Stomach (tissue), 4 donors: ENCODE measurements around the gene MRPL41.

Experiments
- POLR2AphosphoS5 ChIP-seq, 3 donors: sonication (generic); formaldehyde crosslinking; IDR thresholded peaks; one replicate each; pipeline ENCODE4 v1.6.1; 2016; ENCODE audit warnings: antibody characterized with exemption in 3 of 3
- TF ChIP-seq, protein P1 (sequence below), 7 experiments: fragments of 450-650 bp in 4 of 7; fragments of 200-600 bp in 3 of 7; sonication (generic) in 3 of 7; IDR thresholded peaks; one replicate each; pipeline ENCODE4 v1.5.1; 2016 to 2019; ENCODE audit warnings: antibody characterized with exemption in 7 of 7, control low read depth in 2 of 7, mild to moderate bottlenecking in 1 of 7

DNA sequence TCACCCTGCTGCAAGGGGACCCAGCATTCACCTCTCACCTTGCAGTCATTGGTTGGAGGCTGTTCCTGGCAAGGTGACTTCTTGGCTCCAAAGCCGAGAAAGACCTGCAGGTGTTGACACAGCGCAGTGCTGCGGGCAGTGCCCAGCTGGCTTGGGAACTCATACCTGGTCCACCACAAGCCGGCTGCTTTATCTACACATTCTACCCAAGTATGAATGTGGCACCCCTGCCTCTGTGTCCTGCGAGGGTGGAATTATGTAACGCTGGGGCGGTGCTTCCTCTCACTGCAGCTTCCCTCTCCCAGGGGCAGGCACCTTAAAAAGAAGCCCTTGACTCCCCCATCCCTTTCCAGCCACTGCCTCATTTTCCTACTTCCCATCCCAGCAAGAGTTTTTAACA, 41.1 kb downstream of the MRPL41 start:
- TF ChIP-seq, protein P1, sequence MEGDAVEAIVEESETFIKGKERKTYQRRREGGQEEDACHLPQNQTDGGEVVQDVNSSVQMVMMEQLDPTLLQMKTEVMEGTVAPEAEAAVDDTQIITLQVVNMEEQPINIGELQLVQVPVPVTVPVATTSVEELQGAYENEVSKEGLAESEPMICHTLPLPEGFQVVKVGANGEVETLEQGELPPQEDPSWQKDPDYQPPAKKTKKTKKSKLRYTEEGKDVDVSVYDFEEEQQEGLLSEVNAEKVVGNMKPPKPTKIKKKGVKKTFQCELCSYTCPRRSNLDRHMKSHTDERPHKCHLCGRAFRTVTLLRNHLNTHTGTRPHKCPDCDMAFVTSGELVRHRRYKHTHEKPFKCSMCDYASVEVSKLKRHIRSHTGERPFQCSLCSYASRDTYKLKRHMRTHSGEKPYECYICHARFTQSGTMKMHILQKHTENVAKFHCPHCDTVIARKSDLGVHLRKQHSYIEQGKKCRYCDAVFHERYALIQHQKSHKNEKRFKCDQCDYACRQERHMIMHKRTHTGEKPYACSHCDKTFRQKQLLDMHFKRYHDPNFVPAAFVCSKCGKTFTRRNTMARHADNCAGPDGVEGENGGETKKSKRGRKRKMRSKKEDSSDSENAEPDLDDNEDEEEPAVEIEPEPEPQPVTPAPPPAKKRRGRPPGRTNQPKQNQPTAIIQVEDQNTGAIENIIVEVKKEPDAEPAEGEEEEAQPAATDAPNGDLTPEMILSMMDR (IDR thresholded peaks at IDR 0.05): no peak
- peak in 2 of 3 donors; percentile 20 to 64 for TF ChIP-seq POLR2AphosphoS5 (IDR thresholded peaks at IDR 0.05)
